Mesendoderm (in vitro differentiated cells): ENCODE results near the gene FGFR4.

Source experiments
- DNase-seq: peaks from one replicate; pipeline ENCODE4 v3.0.0; 2013
- H2AK5ac ChIP-seq: 2 replicates; pipeline ENCODE4 v1.6.1; 2013; ENCODE audit warnings: low read length, inconsistent platforms
- H2BK120ac ChIP-seq: 2 replicates; pipeline ENCODE4 v1.6.1; 2013; ENCODE audit warnings: low read depth, mild to moderate bottlenecking, low read length, moderate library complexity, mixed read lengths
- H2BK15ac ChIP-seq: replicated peaks from 2 replicates; pipeline ENCODE4 v1.6.1; 2013; ENCODE audit warnings: low read depth, mild to moderate bottlenecking, moderate library complexity
- H2BK5ac ChIP-seq: 2 replicates; pipeline ENCODE4 v1.6.1; 2013; ENCODE audit warnings: low read length, inconsistent platforms
- H3K18ac ChIP-seq: 2 replicates; pipeline ENCODE4 v1.6.1; 2013; ENCODE audit warnings: mild to moderate bottlenecking, low read length, mixed read lengths
- H3K23ac ChIP-seq: one replicate; pipeline ENCODE4 v1.6.1; 2013; ENCODE audit warnings: low read length
- H3K27ac ChIP-seq: 2 replicates; pipeline ENCODE4 v1.5.1; 2013; ENCODE audit warnings: low read depth, mild to moderate bottlenecking, inconsistent platforms, low read length, moderate library complexity
- H3K27me3 ChIP-seq: 2 replicates; pipeline ENCODE4 v1.6.1; 2013; ENCODE audit warnings: low read length, control low read depth, mild to moderate bottlenecking, inconsistent platforms; ENCODE audit not compliant: insufficient read depth, poor library complexity
- H3K36me3 ChIP-seq: 2 replicates; pipeline ENCODE4 v1.6.1; 2013; ENCODE audit warnings: low read length, inconsistent platforms; ENCODE audit not compliant: control insufficient read depth, insufficient read depth
- H3K4ac ChIP-seq: one replicate; pipeline ENCODE4 v1.6.1; 2013; ENCODE audit warnings: low read depth, mild to moderate bottlenecking, low read length, moderate library complexity
- H3K4me1 ChIP-seq: 2 replicates; pipeline ENCODE4 v1.6.1; 2013; ENCODE audit warnings: low read depth, low read length, inconsistent platforms; ENCODE audit not compliant: control insufficient read depth
- H3K4me2 ChIP-seq: 2 replicates; pipeline ENCODE4 v1.6.1; 2013; ENCODE audit warnings: low read length
- H3K4me3 ChIP-seq: 2 replicates; pipeline ENCODE4 v1.5.1; 2013; ENCODE audit warnings: mild to moderate bottlenecking, low read length
- H3K56ac ChIP-seq: one replicate; pipeline ENCODE4 v1.6.1; 2013; ENCODE audit warnings: low read length
- H3K79me1 ChIP-seq: 2 replicates; pipeline ENCODE4 v1.6.1; 2013; ENCODE audit warnings: low read length, inconsistent platforms
- H3K79me2 ChIP-seq: 2 replicates; pipeline ENCODE4 v1.6.1; 2013; ENCODE audit warnings: mild to moderate bottlenecking, low read length; ENCODE audit not compliant: control insufficient read depth, insufficient read depth
- H3K9ac ChIP-seq: 2 replicates; pipeline ENCODE4 v1.6.1; 2013; ENCODE audit warnings: low read length, inconsistent platforms
- H4K5ac ChIP-seq: one replicate; pipeline ENCODE4 v1.6.1; 2013; ENCODE audit warnings: low read length
- H4K8ac ChIP-seq: one replicate; pipeline ENCODE4 v1.6.1; 2013; ENCODE audit warnings: low read depth, mild to moderate bottlenecking, control low read depth, low read length, moderate library complexity
- WGBS: extraction: QIAGEN DNeasy Blood & Tissue Kit; methylation state at CpG from one replicate; pipeline ENCODE4 v1.1.7; 2013; ENCODE audit warnings: low lambda C conversion rate, missing lambda C conversion rate; ENCODE audit not compliant: insufficient coverage; ENCODE audit errors: extremely low coverage; 5-methylcytosine and 5-hydroxymethylcytosine counted together

FGFR4 gene

DNA sequence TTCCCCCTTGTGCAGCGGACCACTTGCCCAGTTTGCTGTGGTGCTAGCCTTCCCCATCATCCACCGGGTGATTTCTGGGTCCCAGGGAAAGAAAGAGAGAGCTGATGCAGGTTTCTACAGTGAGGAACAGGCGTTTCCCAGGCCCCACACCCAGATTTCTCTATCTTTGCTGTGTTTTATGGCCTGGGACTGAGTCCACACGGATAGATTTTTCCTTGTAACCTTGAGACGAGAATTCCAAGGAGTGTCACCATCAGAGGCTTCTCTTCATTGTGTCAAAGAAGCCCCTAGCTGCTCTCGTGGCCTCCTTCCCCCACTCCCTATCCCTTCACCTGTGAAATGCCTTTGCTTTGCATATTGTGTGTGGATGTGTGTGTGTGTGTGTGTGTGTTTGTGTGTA, 21.2 kb upstream of the FGFR4 start:
- Histone ChIP-seq H2BK5ac (no peak overlapping the region), H4K5ac (no peak overlapping the region), H3K18ac (no peak overlapping the region), H2BK120ac (no peak overlapping the region), H3K79me2 (no peaks in the 10 kb centered on the region), H3K4me2 (no peak overlapping the region), H4K8ac (no peak overlapping the region), H3K4me3 (no peak overlapping the region), H3K23ac (no peak overlapping the region), H2BK15ac (no peak overlapping the region), H3K4me1 (no peaks in the 10 kb centered on the region), H3K56ac (no peak overlapping the region), H3K79me1 (no peaks in the 10 kb centered on the region), H3K27me3 (no peaks in the 10 kb centered on the region), H3K4ac (no peak overlapping the region), H3K9ac (no peak overlapping the region), H2AK5ac (no peak overlapping the region), H3K27ac (no peak overlapping the region), H3K36me3 (peaks cover 3% of the 10 kb centered on the region)
- WGBS: no CpG with 5 or more reads among the region's 6 CpGs
- no peak for DNase-seq

DNA sequence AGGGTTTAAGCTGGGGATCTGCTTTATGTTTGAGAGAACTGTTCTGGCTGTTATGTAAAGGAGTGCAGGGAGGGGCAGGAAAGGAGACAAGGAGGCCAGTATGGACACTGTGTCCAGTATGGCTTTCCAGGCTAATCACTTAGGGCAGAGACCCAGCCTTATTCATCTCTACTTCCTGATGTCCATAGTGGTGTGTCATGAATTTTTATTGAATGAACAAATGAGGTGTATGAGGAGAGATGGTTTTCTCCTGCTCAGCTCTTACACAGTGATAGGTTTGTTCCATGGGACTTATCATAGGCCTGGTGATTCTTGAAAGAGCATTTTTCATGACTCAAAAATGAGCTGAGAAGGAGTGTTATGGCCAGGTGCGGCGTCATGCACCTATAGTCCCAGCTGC, 20.5 kb upstream of the FGFR4 start:
- no peaks in the 10 kb centered on the region for H3K27me3 ChIP-seq
- no peak overlapping the region for H3K4me2 ChIP-seq
- H3K79me1 ChIP-seq: no peaks in the 10 kb centered on the region
- no peak for DNase-seq
- H3K4me3 ChIP-seq: no peak overlapping the region
- H2BK5ac ChIP-seq: no peak overlapping the region
- no peak overlapping the region for H2BK15ac ChIP-seq
- no peak overlapping the region for H2AK5ac ChIP-seq
- H3K23ac ChIP-seq: no peak overlapping the region
- H3K36me3 ChIP-seq: peaks cover 3% of the 10 kb centered on the region
- H2BK120ac ChIP-seq: no peak overlapping the region
- H3K56ac ChIP-seq: no peak overlapping the region
- no peak overlapping the region for H3K27ac ChIP-seq
- no CpG with 5 or more reads among the region's 2 CpGs for WGBS
- H3K9ac ChIP-seq: no peak overlapping the region
- H3K4me1 ChIP-seq: no peaks in the 10 kb centered on the region
- no peak overlapping the region for H3K18ac ChIP-seq
- H3K79me2 ChIP-seq: no peaks in the 10 kb centered on the region
- no peak overlapping the region for H3K4ac ChIP-seq
- H4K8ac ChIP-seq: no peak overlapping the region
- H4K5ac ChIP-seq: no peak overlapping the region

DNA sequence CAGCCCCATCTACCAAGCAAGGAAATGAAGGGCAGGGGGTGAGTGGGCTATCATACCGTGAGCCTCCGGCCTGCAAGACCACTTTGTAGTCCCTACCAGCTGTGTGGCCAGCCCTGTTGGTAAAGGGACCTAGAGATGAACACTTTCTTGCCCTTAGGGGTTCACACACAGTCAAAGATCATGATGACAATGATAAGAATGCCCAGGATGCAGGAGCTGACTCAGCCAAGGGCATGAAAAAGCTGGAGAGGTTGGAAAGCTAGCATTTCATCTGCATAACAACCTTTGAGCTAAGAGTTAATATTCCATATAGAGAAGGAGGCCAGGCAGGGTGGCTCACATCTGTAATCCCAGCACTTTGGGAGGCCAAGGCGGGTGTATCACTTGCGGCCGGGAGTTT, 19.2 kb upstream of the FGFR4 start:
- Histone ChIP-seq H3K9ac (no peak overlapping the region), H2BK120ac (no peak overlapping the region), H3K4me1 (no peaks in the 10 kb centered on the region), H3K4me3 (no peak overlapping the region), H3K56ac (no peak overlapping the region), H3K27ac (no peak overlapping the region), H3K79me2 (no peaks in the 10 kb centered on the region), H4K8ac (no peak overlapping the region), H3K79me1 (no peaks in the 10 kb centered on the region), H3K27me3 (no peaks in the 10 kb centered on the region), H4K5ac (no peak overlapping the region), H2BK15ac (no peak overlapping the region), H3K36me3 (peaks cover 3% of the 10 kb centered on the region), H3K4me2 (no peak overlapping the region), H3K23ac (no peak overlapping the region), H3K4ac (no peak overlapping the region), H2BK5ac (no peak overlapping the region), H3K18ac (no peak overlapping the region), H2AK5ac (no peak overlapping the region)
- no peak for DNase-seq
- no CpG with 5 or more reads among the region's 5 CpGs for WGBS

DNA sequence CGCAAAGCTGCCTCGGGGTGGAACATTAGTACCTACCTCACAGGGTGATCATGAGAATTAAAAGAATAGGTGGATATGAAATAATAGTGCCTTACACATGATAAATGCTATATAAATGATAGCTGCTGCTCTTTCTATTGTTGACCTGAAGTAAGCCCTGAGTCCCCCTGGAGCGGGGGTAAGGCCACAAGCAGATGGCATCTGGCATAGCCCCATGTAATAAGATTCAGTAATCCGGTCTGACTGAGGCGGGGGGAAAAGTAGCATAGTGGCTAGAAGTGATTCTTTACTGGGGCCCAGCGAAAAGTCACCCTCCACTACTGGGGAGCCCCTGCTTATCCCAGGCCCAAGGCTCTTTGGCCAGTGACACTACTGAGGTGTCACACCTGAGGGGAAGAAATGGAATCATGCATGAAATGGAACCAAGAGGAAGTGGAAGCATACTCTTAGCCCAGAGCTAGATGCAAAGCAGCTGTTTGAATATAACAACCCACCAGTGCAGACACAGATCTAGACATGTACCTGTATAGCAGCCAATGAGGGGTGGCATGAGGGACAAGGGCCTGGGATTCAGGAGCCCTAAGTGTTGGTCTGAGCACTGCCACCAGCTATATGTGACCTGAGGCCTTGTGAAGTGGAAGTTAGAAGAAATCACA, 16.1 kb upstream of the FGFR4 start:
- H4K8ac ChIP-seq: no peak overlapping the region
- H2BK5ac ChIP-seq: no peak overlapping the region
- WGBS: no CpG with 5 or more reads among the region's 6 CpGs
- H2AK5ac ChIP-seq: no peak overlapping the region
- no peak overlapping the region for H4K5ac ChIP-seq
- H3K4me3 ChIP-seq: no peak overlapping the region
- H3K18ac ChIP-seq: no peak overlapping the region
- H3K36me3 ChIP-seq: no peaks in the 10 kb centered on the region
- no peak overlapping the region for H3K23ac ChIP-seq
- no peak overlapping the region for H2BK120ac ChIP-seq
- H3K4me1 ChIP-seq: no peaks in the 10 kb centered on the region
- no peak overlapping the region for H2BK15ac ChIP-seq
- no peak for DNase-seq
- H3K27me3 ChIP-seq: no peaks in the 10 kb centered on the region
- H3K4me2 ChIP-seq: no peak overlapping the region
- H3K4ac ChIP-seq: no peak overlapping the region
- H3K27ac ChIP-seq: no peak overlapping the region
- no peaks in the 10 kb centered on the region for H3K79me1 ChIP-seq
- H3K56ac ChIP-seq: no peak overlapping the region
- H3K79me2 ChIP-seq: no peaks in the 10 kb centered on the region
- H3K9ac ChIP-seq: no peak overlapping the region

DNA sequence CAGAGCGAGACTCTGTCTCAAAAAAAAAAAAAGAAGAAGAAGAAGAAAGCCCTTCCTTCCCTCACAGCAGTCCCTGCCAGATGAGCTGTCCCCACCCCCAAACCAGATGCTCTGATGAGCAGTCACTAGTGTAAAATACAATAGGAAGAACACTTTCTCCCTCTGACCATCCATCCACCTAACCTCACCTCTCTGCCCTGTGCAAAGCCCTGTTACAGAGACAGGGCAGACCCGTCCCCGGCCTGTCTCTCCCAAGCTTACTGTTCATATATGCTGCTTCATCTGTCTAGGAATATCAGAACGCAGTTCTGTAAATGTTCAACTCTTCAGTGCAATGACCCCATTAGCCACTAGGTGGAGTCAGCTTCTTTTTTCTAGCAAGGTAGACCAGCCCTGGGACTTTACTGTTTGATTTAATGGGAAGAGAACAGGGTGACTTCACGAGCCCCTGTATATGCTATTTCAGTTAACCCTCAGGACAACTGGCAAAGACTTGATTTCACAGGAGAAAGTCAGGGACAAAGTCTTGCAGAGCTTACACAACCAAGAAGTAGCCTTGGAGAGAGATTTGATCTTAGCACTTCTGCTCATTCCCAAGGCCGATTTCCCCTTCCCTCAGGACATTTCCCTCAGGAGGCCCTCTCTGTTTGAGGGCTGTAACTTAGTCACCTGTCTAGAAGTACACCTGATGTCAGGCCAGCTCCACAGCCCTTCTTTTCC, 14.9 kb upstream of the FGFR4 start:
- Histone ChIP-seq H3K4ac (no peak overlapping the region), H3K23ac (no peak overlapping the region), H3K56ac (no peak overlapping the region), H2BK5ac (no peak overlapping the region), H4K8ac (no peak overlapping the region), H2BK15ac (no peak overlapping the region), H3K27ac (no peak overlapping the region), H3K79me1 (no peaks in the 10 kb centered on the region), H3K18ac (no peak overlapping the region), H3K27me3 (no peaks in the 10 kb centered on the region), H4K5ac (no peak overlapping the region), H2AK5ac (no peak overlapping the region), H3K4me1 (no peaks in the 10 kb centered on the region), H3K4me2 (no peak overlapping the region), H3K9ac (no peak overlapping the region), H3K79me2 (no peaks in the 10 kb centered on the region), H2BK120ac (no peak overlapping the region), H3K36me3 (no peaks in the 10 kb centered on the region), H3K4me3 (no peak overlapping the region)
- no CpG with 5 or more reads among the region's 6 CpGs for WGBS
- peak; percentile 84 for DNase-seq

DNA sequence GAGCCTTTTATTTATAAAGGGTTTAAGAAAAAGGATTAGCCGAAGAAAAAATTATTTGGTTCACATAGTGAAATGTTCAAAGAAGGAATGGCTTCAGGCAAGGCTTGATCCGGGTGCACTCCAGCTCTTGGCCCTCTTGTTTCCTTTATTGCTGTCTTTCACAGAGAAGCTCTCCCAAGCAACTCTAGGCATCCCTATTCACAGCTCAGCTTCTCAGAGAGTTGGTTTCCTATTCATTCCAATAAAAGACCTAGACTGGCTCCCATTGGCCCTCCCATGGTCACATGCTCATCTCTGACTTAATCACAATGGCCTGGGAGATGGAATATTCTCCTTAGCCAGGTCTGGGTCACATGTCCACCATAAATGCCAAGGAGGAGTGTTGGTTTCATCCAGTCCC, 9.4 kb upstream of the FGFR4 start:
- Histone ChIP-seq H4K5ac (no peak overlapping the region), H3K4ac (no peak overlapping the region), H3K4me1 (no peaks in the 10 kb centered on the region), H3K4me2 (no peak overlapping the region), H3K27ac (no peak overlapping the region), H3K79me2 (no peaks in the 10 kb centered on the region), H2BK120ac (no peak overlapping the region), H3K36me3 (no peaks in the 10 kb centered on the region), H3K18ac (no peak overlapping the region), H3K23ac (no peak overlapping the region), H3K4me3 (no peak overlapping the region), H3K27me3 (no peaks in the 10 kb centered on the region), H2BK15ac (no peak overlapping the region), H4K8ac (no peak overlapping the region), H3K9ac (no peak overlapping the region), H3K79me1 (no peaks in the 10 kb centered on the region), H2AK5ac (no peak overlapping the region), H2BK5ac (no peak overlapping the region), H3K56ac (no peak overlapping the region)
- WGBS: no CpG with 5 or more reads among the region's 2 CpGs
- DNase-seq: no peak
